Measurements from ENCODE around the gene DPY19L1.
"Not testable (repeated sequence)": the region's sequence is repeated elsewhere in the genome, so short reads cannot be mapped to it uniquely, and the experiment has no call there.

The DPY19L1 gene

GRCh38 chr7:35011085-35011484, 26.2 kb downstream of the DPY19L1 start:
- H3K4me1 ChIP-seq (ENCODE audit: insufficient read depth, insufficient read length): no peaks in the 10 kb centered on the region
- no peak overlapping the region for H3K4me3 ChIP-seq (ENCODE audit: insufficient read length, low read depth)
- H3K9me3 ChIP-seq (ENCODE audit: insufficient read depth, low read length): no peaks in the 10 kb centered on the region
- no peak for TF ChIP-seq ZNF274 (IDR thresholded peaks at IDR 0.05; ENCODE audit: low read depth, low read length)
- no peak for TF ChIP-seq SUZ12 (IDR thresholded peaks at IDR 0.05; ENCODE audit: extremely low read depth, insufficient read depth, insufficient read length)
- TF ChIP-seq YY1 (IDR thresholded peaks at IDR 0.05; ENCODE audit: insufficient read depth, insufficient read length): no peak
- peaks cover 25% of the 10 kb centered on the region for H3K36me3 ChIP-seq (ENCODE audit: insufficient read depth, insufficient read length, low read length)
- H3K9ac ChIP-seq (ENCODE audit: insufficient read length, low read depth): no peak overlapping the region
- no peak for DNase-seq (ENCODE audit: low read depth, low spot score)
- no peaks in the 10 kb centered on the region for H3K27me3 ChIP-seq (ENCODE audit: insufficient read depth, insufficient read length)

- DNase-seq (ENCODE audit: low read depth, low spot score): no peak
- H3K9me3 ChIP-seq (ENCODE audit: insufficient read depth, low read length): no peaks in the 10 kb centered on the region
Measured at GRCh38 chr7:35007768-35008167, 29.5 kb downstream of the DPY19L1 start.

DNA sequence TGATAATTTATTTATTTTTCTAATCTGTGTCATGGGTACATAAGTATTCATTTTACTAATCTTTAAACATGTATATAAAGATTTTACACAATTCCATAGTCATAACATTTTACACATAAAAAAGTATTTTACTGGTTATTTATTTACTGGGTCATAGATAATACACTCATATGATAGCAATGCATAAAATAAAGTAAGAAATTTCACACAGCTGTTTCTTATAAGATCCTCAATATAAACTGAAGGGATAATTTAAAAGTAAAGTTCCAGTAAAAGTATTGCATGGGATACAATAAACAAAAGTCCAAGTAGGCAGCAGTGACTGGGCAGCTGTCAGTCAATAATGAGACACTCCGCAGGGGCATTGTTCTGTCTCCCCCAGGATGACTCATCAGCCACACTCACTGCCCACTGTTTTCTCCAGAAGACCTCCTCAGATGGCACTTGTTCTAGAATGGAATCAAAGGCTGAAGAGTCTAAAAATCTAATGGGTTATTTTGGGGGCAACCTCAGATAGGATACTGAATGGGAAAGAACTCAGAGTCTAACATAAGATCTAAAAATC, 32.7 kb downstream of the DPY19L1 start:
- DNase-seq (ENCODE audit: low read depth, low spot score): no peak
- Histone ChIP-seq H3K9me3 (ENCODE audit: insufficient read depth, low read length) (no peaks in the 10 kb centered on the region), H3K4me1 (ENCODE audit: insufficient read depth, insufficient read length) (no peaks in the 10 kb centered on the region), H3K4me3 (ENCODE audit: insufficient read length, low read depth) (no peak overlapping the region), H3K27me3 (ENCODE audit: insufficient read depth, insufficient read length) (no peaks in the 10 kb centered on the region), H3K9ac (ENCODE audit: insufficient read length, low read depth) (no peak overlapping the region), H3K36me3 (ENCODE audit: insufficient read depth, insufficient read length, low read length) (no peaks in the 10 kb centered on the region)
- TF ChIP-seq SUZ12 (IDR thresholded peaks at IDR 0.05; ENCODE audit: extremely low read depth, insufficient read depth, insufficient read length) (no peak), YY1 (IDR thresholded peaks at IDR 0.05; ENCODE audit: insufficient read depth, insufficient read length) (no peak), ZNF274 (IDR thresholded peaks at IDR 0.05; ENCODE audit: low read depth, low read length) (no peak)

More at GRCh38 chr7:35007768-35008167, 29.5 kb downstream of the DPY19L1 start:
- peaks cover 17% of the 10 kb centered on the region for H3K36me3 ChIP-seq (ENCODE audit: insufficient read depth, insufficient read length, low read length)
- H3K9ac ChIP-seq (ENCODE audit: insufficient read length, low read depth): no peak overlapping the region
- no peaks in the 10 kb centered on the region for H3K4me1 ChIP-seq (ENCODE audit: insufficient read depth, insufficient read length)
- TF ChIP-seq ZNF274 (IDR thresholded peaks at IDR 0.05; ENCODE audit: low read depth, low read length) (no peak), SUZ12 (IDR thresholded peaks at IDR 0.05; ENCODE audit: extremely low read depth, insufficient read depth, insufficient read length) (no peak), YY1 (IDR thresholded peaks at IDR 0.05; ENCODE audit: insufficient read depth, insufficient read length) (no peak)
- no peak overlapping the region for H3K4me3 ChIP-seq (ENCODE audit: insufficient read length, low read depth)
- no peaks in the 10 kb centered on the region for H3K27me3 ChIP-seq (ENCODE audit: insufficient read depth, insufficient read length)

GRCh38 chr7:35003679-35004303, 33.5 kb downstream of the DPY19L1 start:
- Histone ChIP-seq H3K4me1 (ENCODE audit: insufficient read depth, insufficient read length) (no peaks in the 10 kb centered on the region), H3K9me3 (ENCODE audit: insufficient read depth, low read length) (no peaks in the 10 kb centered on the region), H3K4me3 (ENCODE audit: insufficient read length, low read depth) (no peak overlapping the region), H3K36me3 (ENCODE audit: insufficient read depth, insufficient read length, low read length) (no peaks in the 10 kb centered on the region), H3K27me3 (ENCODE audit: insufficient read depth, insufficient read length) (no peaks in the 10 kb centered on the region), H3K9ac (ENCODE audit: insufficient read length, low read depth) (no peak overlapping the region)
- TF ChIP-seq YY1 (IDR thresholded peaks at IDR 0.05; ENCODE audit: insufficient read depth, insufficient read length) (no peak), ZNF274 (IDR thresholded peaks at IDR 0.05; ENCODE audit: low read depth, low read length) (no peak), SUZ12 (IDR thresholded peaks at IDR 0.05; ENCODE audit: extremely low read depth, insufficient read depth, insufficient read length) (no peak)
- no peak for DNase-seq (ENCODE audit: low read depth, low spot score)

GRCh38 chr7:35003177-35003650, 34.1 kb downstream of the DPY19L1 start:
- H3K9me3 ChIP-seq (ENCODE audit: insufficient read depth, low read length); H3K4me3 ChIP-seq (ENCODE audit: insufficient read length, low read depth); DNase-seq (ENCODE audit: low read depth, low spot score); H3K27me3 ChIP-seq (ENCODE audit: insufficient read depth, insufficient read length); H3K36me3 ChIP-seq (ENCODE audit: insufficient read depth, insufficient read length, low read length); H3K9ac ChIP-seq (ENCODE audit: insufficient read length, low read depth); H3K4me1 ChIP-seq (ENCODE audit: insufficient read depth, insufficient read length): not testable (repeated sequence)

GRCh38 chr7:34998335-34998734, 39.0 kb downstream of the DPY19L1 start:
- not testable (repeated sequence) for DNase-seq (ENCODE audit: low read depth, low spot score); H3K4me3 ChIP-seq (ENCODE audit: insufficient read length, low read depth); H3K9ac ChIP-seq (ENCODE audit: insufficient read length, low read depth); H3K4me1 ChIP-seq (ENCODE audit: insufficient read depth, insufficient read length); H3K36me3 ChIP-seq (ENCODE audit: insufficient read depth, insufficient read length, low read length); H3K9me3 ChIP-seq (ENCODE audit: insufficient read depth, low read length); H3K27me3 ChIP-seq (ENCODE audit: insufficient read depth, insufficient read length)

DNA sequence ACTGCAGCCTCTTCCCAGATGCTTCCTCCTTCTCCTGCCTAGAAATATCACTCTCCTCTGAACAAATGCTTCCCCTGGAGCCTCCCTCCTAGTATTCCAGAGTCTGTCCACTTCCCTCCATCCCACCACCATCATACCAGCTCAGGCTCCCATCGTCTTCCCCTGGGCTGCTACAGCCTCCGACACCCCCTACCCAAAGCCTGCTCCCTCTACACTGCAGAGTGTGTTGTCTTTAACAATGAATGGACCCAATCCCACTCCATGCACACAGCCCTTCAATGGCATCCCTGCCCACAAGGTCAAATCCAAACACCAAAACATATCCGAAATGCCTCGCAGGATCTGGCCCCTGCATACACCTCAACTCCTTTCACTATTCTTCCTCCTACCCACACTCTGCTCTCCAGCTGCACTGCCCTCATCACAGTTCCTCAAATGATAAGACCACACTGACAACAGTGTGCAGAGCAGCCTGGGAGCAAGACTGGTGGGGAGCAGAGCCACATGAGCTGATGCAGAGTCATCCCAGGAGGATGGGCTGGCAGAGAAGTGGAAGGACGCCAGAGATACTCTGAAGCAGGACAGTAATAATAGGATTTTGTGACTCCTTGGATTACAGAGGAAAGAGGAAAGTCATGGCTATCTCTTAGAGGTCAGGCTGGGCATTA, 40.7 kb downstream of the DPY19L1 start:
- not testable (repeated sequence) for DNase-seq (ENCODE audit: low read depth, low spot score); H3K9ac ChIP-seq (ENCODE audit: insufficient read length, low read depth); H3K36me3 ChIP-seq (ENCODE audit: insufficient read depth, insufficient read length, low read length)

More for the DNA sequence above, 40.7 kb downstream of the DPY19L1 start:
- not testable (repeated sequence) for H3K9me3 ChIP-seq (ENCODE audit: insufficient read depth, low read length); H3K4me1 ChIP-seq (ENCODE audit: insufficient read depth, insufficient read length); H3K27me3 ChIP-seq (ENCODE audit: insufficient read depth, insufficient read length); H3K4me3 ChIP-seq (ENCODE audit: insufficient read length, low read depth)
